Right atrium auricular region (tissue), 2 donors: ENCODE results near the gene LTBP2. TPM values are rescaled to one million over a fixed set of nuclear protein-coding genes. Genes with fewer than 3 reads are reported as not detected.
"Not testable (repeated sequence)": the region's sequence is repeated elsewhere in the genome, so short reads cannot be mapped to it uniquely, and the experiment has no call there.

Experiments
- DNase-seq: peaks from one replicate; pipeline ENCODE4 v3.0.0-alpha.2; 2019; ENCODE audit warnings: low spot score
- H3K27ac ChIP-seq, 2 donors: fragments of 200-600 bp; sonication (generic); 1 replicate in 1 of 2; 2 replicates in 1 of 2; pipeline ENCODE4 v1.5.1; 2016 to 2019
- H3K27me3 ChIP-seq, 2 donors: fragments of 200-600 bp; sonication (generic); one replicate each; pipeline versions ENCODE4 v1.5.1 to v1.6.0; 2017 to 2019
- H3K36me3 ChIP-seq: fragments of 200-600 bp; sonication (generic); one replicate; pipeline ENCODE4 v1.5.1; 2016
- H3K4me1 ChIP-seq, 2 donors: fragments of 200-600 bp; sonication (generic); one replicate each; pipeline versions ENCODE4 v1.5.1 to v1.6.0; 2017 to 2019
- H3K4me3 ChIP-seq, 2 donors: fragments of 200-600 bp; sonication (generic); 1 replicate in 1 of 2; 2 replicates in 1 of 2; pipeline ENCODE4 v1.5.1; 2017 to 2019; ENCODE audit warnings: mild to moderate bottlenecking in 1 of 2, moderate library complexity in 1 of 2
- H3K9me3 ChIP-seq, 2 donors: fragments of 200-600 bp; sonication (generic); one replicate each; pipeline ENCODE4 v1.5.1; 2019
- CTCF ChIP-seq, 2 donors: fragments of 200-600 bp; sonication (generic); IDR thresholded peaks; one replicate each; pipeline ENCODE4 v1.5.1; 2019; ENCODE audit warnings: antibody characterized with exemption in 2 of 2
- total RNA-seq, 2 donors: library from RNA; depleted of rRNA; stranded (reverse); fragments of >200 nt; gene quantifications; one replicate each; pipeline ENCODE4 v1.1.0, GENCODE V29; 2016

Gene LTBP2
- total RNA-seq, 2 donors from 2014 or later, result 32.1 to 102 TPM

GRCh38 chr14:74457565-74457895 lies 154.5 kb downstream of the LTBP2 start:
- Histone ChIP-seq H3K27ac (no peak overlapping the region), H3K36me3 (no peaks in the 10 kb centered on the region)
- no peak for DNase-seq

GRCh38 chr14:74456684-74457564 lies 155.1 kb downstream of the LTBP2 start:
- peak; percentile 38 for DNase-seq
- H3K36me3 ChIP-seq, result no peaks in the 10 kb centered on the region
- no peak overlapping the region for H3K27ac ChIP-seq
- H3K4me3 ChIP-seq, result no peak overlapping the region
- no peaks in the 10 kb centered on the region for H3K9me3 ChIP-seq
- H3K4me1 ChIP-seq, result no peaks in the 10 kb centered on the region
- TF ChIP-seq CTCF (IDR thresholded peaks at IDR 0.05), result no peak
- H3K27me3 ChIP-seq, result no peaks in the 10 kb centered on the region

More at GRCh38 chr14:74457565-74457895, 154.5 kb downstream of the LTBP2 start:
- no peaks in the 10 kb centered on the region for H3K9me3 ChIP-seq
- H3K27me3 ChIP-seq, result no peaks in the 10 kb centered on the region
- H3K4me3 ChIP-seq, result no peak overlapping the region
- H3K4me1 ChIP-seq, result no peaks in the 10 kb centered on the region
- no peak for TF ChIP-seq CTCF (IDR thresholded peaks at IDR 0.05)

GRCh38 chr14:74454397-74454796 lies 157.6 kb downstream of the LTBP2 start:
- DNase-seq, result peak; percentile 1
- not testable (repeated sequence) for H3K4me3 ChIP-seq, H3K27me3 ChIP-seq, H3K27ac ChIP-seq, H3K4me1 ChIP-seq, H3K9me3 ChIP-seq, H3K36me3 ChIP-seq

Other genes starting within 250 kb of the LTBP2 start
- gene SYNDIG1L, start 186.0 kb downstream of the LTBP2 start, total RNA-seq, result under 1 TPM; 0.12 to 0.22 TPM
- 100 to 1,000 TPM; 194 to 242 TPM for gene NPC2, start 118.9 kb downstream of the LTBP2 start, total RNA-seq
- gene ISCA2, start 118.5 kb downstream of the LTBP2 start, total RNA-seq, result 10 to 100 TPM; 20.4 to 22.3 TPM
- gene AREL1, start 100.8 kb upstream of the LTBP2 start, total RNA-seq, result 10 to 100 TPM; 15.6 to 16.3 TPM
- gene FCF1, start 100.9 kb upstream of the LTBP2 start, total RNA-seq, result 10 to 100 TPM; 12.6 to 20.0 TPM
- 10 to 100 TPM; 23.6 to 25.3 TPM for gene YLPM1, start 151.1 kb upstream of the LTBP2 start, total RNA-seq